B cell (primary cell): ENCODE data around the gene SYNPO. TPM values are rescaled to one million over a fixed set of nuclear protein-coding genes. Genes with fewer than 3 reads are reported as not detected.

Experiments used
- ATAC-seq: fragments of 200-7000 bp; cut with Tn5 transposase; one replicate; pipeline ENCODE4 v1.10.0; 2021; ENCODE audit warnings: low read depth, mild to moderate bottlenecking, moderate number of reproducible peaks, moderate library complexity
- CTCF ChIA-PET: fragments of 350-600 bp; sonication (Branson Sonifier 250); formaldehyde crosslinking; loops from one replicate; lab custom pipeline; 2021; ENCODE audit warnings: antibody characterized with exemption, inconsistent platforms; lab: Charles Lee
- POLR2A ChIA-PET: fragments of 350-600 bp; sonication (Branson Sonifier 250); formaldehyde crosslinking; loops from one replicate; lab custom pipeline; 2021; ENCODE audit warnings: antibody characterized with exemption; lab: Charles Lee
- DNase-seq: peaks from one replicate; pipeline ENCODE4 v3.0.0; 2013
- H2AFZ ChIP-seq: 2 replicates; pipeline ENCODE4 v1.6.1; 2012; ENCODE audit warnings: mild to moderate bottlenecking, low read depth, low read length; ENCODE audit not compliant: insufficient read depth, poor library complexity, severe bottlenecking
- H3K27ac ChIP-seq, 2 donors: 1 replicate in 1 of 2; 2 replicates in 1 of 2; pipeline ENCODE4 v1.5.1; 2012 to 2013; ENCODE audit warnings: low read length in 2 of 2, mild to moderate bottlenecking in 2 of 2, moderate library complexity in 1 of 2
- H3K27me3 ChIP-seq, 4 experiments: fragments of 200-600 bp in 1 of 4; sonication (generic) in 1 of 4; replicated peaks in 1 of 4; 1 replicate in 2 of 4; 2 replicates in 2 of 4; pipeline versions ENCODE4 v1.6.1 to v1.7.0; 2013 to 2016; ENCODE audit warnings: low read length in 3 of 4, mild to moderate bottlenecking in 2 of 4, mixed read lengths in 1 of 4, moderate library complexity in 1 of 4; ENCODE audit not compliant: insufficient read depth in 4 of 4, control insufficient read depth in 3 of 4; ENCODE audit errors: control extremely low read depth in 1 of 4
- H3K36me3 ChIP-seq, 2 experiments: replicated peaks in 1 of 2; 1 replicate in 1 of 2; 2 replicates in 1 of 2; pipeline versions ENCODE4 v1.6.1 to v1.7.1; 2013; ENCODE audit warnings: low read length in 1 of 2; ENCODE audit not compliant: insufficient read depth in 2 of 2, control insufficient read depth in 1 of 2; ENCODE audit errors: control extremely low read depth in 1 of 2, extremely low read depth in 1 of 2
- H3K4me1 ChIP-seq, 2 donors: fragments of 200-600 bp in 1 of 2; sonication (generic) in 1 of 2; 1 replicate in 1 of 2; 2 replicates in 1 of 2; pipeline versions ENCODE4 v1.5.1 to v1.6.1; 2013 to 2017; ENCODE audit warnings: low read length in 2 of 2; ENCODE audit not compliant: control insufficient read depth in 2 of 2, insufficient read depth in 2 of 2
- H3K4me2 ChIP-seq: replicated peaks from 2 replicates; pipeline ENCODE3; 2012; ENCODE audit warnings: mild to moderate bottlenecking, low read depth, low read length; ENCODE audit not compliant: poor library complexity, severe bottlenecking
- H3K4me3 ChIP-seq, 5 experiments: fragments of 200-600 bp in 1 of 5; sonication (generic) in 1 of 5; 1 replicate in 3 of 5; 2 replicates in 2 of 5; pipeline versions ENCODE4 v1.5.1 to v1.7.0; 2011 to 2016; ENCODE audit warnings: low read length in 4 of 5, mild to moderate bottlenecking in 4 of 5, low read depth in 2 of 5, control low read depth in 1 of 5, moderate library complexity in 1 of 5; ENCODE audit not compliant: insufficient read depth in 1 of 5; ENCODE audit errors: control extremely low read depth in 1 of 5, extremely low read depth in 1 of 5
- H3K79me2 ChIP-seq: fragments of 200-600 bp; sonication (generic); one replicate; pipeline ENCODE4 v1.6.0; 2016; ENCODE audit warnings: low read length; ENCODE audit not compliant: control insufficient read depth, insufficient read depth
- H3K9ac ChIP-seq: fragments of 200-600 bp; sonication (generic); 2 replicates; pipeline ENCODE4 v1.6.1; 2017; ENCODE audit warnings: mild to moderate bottlenecking, low read length, moderate library complexity
- H3K9me3 ChIP-seq, 3 donors: one replicate each; pipeline versions ENCODE4 v1.6.1 to v1.7.1; 2013; ENCODE audit warnings: low read length in 2 of 3; ENCODE audit not compliant: control insufficient read depth in 2 of 3, insufficient read depth in 1 of 3; ENCODE audit errors: control extremely low read depth in 1 of 3
- H4K20me1 ChIP-seq: 2 replicates; pipeline ENCODE4 v1.6.0; 2012; ENCODE audit warnings: mild to moderate bottlenecking, low read length; ENCODE audit not compliant: insufficient read depth, control insufficient read depth, poor library complexity, severe bottlenecking
- H3K27ac Mint-ChIP-seq: one replicate; pipeline ENCODE4 v1.8.0; 2021; ENCODE audit warnings: mixed read lengths
- H3K27me3 Mint-ChIP-seq: one replicate; pipeline ENCODE4 v1.8.0; 2021; ENCODE audit warnings: mixed read lengths
- H3K4me1 Mint-ChIP-seq: one replicate; pipeline ENCODE4 v1.8.0; 2021; ENCODE audit warnings: mixed read lengths
- H3K4me3 Mint-ChIP-seq: one replicate; pipeline ENCODE4 v1.8.0; 2021; ENCODE audit warnings: mixed read lengths
- H3K9me3 Mint-ChIP-seq: one replicate; pipeline ENCODE4 v1.8.0; 2022; ENCODE audit warnings: mixed read lengths; ENCODE audit not compliant: insufficient read depth
- EZH2 ChIP-seq: IDR thresholded peaks from 2 replicates; pipeline ENCODE4 v1.6.1; 2012; ENCODE audit warnings: borderline replicate concordance, low read depth, mild to moderate bottlenecking, moderate library complexity, low read length; ENCODE audit not compliant: insufficient read depth, poor library complexity, severe bottlenecking
- WGBS: methylation state at CpG from one replicate; pipeline ENCODE4 v1.1.5; 2013; ENCODE audit warnings: missing lambda C conversion rate; ENCODE audit not compliant: insufficient coverage; 5-methylcytosine and 5-hydroxymethylcytosine counted together
- intact Hi-C: fragments of 100-400 bp; cut with micrococcal nuclease; formaldehyde crosslinking; loops from one replicate; pipeline ENCODE4 v1.10.0; 2022
- polyA plus RNA-seq: library from polyadenylated mRNA; depleted of rRNA; stranded (reverse); fragments of >200 nt; gene quantifications from 2 replicates; pipeline ENCODE4 v1.2.3, GENCODE V29; 2012
- total RNA-seq, 2 donors: library from RNA; stranded (reverse); fragments of 120-200 nt in 1 of 2; gene quantifications; 1 replicate in 1 of 2; 2 replicates in 1 of 2; pipeline versions ENCODE4 v1.2.3 to v1.2.4, GENCODE V29; 2013 to 2022
- TF ChIP-seq, protein P1 (sequence below): fragments of 200-600 bp; IDR thresholded peaks from one replicate; pipeline ENCODE4 v1.8.0; 2022; ENCODE audit warnings: antibody characterized with exemption, mild to moderate bottlenecking

Gene SYNPO
- total and polyA plus RNA-seq, 2 donors (not counting 1 experiment from before 2014, with no cell fraction given), result 13.2 to 16.8 TPM

DNA sequence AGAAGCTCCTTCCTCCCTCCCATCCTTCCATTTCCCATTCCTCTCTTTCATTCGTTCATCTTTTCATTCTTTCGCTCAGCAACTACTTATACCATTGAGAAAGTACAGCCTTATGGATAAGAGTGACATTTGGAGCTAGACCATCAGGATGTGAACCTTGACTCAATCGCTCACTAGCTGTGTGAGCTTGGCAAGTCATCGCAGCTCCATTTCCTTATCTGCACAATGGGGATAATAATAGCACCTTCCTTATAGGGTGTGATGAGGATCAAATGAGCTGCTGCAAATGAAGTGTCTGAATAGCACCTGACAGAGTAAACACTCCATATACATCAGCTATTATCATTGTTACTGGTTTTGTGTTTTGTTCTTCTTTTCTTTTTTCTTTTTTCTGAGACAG lies 28.1 kb upstream of the SYNPO start:
- no peak overlapping the region for H3K27ac ChIP-seq
- H3K4me2 ChIP-seq, result no peak overlapping the region
- H3K9ac ChIP-seq, result no peak overlapping the region
- peaks cover 12% of the 10 kb centered on the region for H3K27me3 Mint-ChIP-seq
- H3K9me3 ChIP-seq, result no peaks in the 10 kb centered on the region
- DNase-seq (no peak), ATAC-seq (no peak)
- no peaks in the 10 kb centered on the region for H3K79me2 ChIP-seq
- no peak overlapping the region for H2AFZ ChIP-seq
- H3K4me3 ChIP-seq, result no peak overlapping the region
- H3K27ac Mint-ChIP-seq, result no peak overlapping the region
- ChIA-PET POLR2A (interaction anchor here (0.6 kb wide), 2 partner anchors 32 to 553 kb away, joined by 3 to 13 read pairs; no protein-coding TSS in a partner anchor), CTCF (interaction anchor here (0.8 to 1.2 kb wide), 3 partner anchors 16 to 51 kb away, joined by 3 to 4 read pairs (median 3); no protein-coding TSS in a partner anchor)
- TF ChIP-seq EZH2, result no peak
- TF ChIP-seq, protein P1, sequence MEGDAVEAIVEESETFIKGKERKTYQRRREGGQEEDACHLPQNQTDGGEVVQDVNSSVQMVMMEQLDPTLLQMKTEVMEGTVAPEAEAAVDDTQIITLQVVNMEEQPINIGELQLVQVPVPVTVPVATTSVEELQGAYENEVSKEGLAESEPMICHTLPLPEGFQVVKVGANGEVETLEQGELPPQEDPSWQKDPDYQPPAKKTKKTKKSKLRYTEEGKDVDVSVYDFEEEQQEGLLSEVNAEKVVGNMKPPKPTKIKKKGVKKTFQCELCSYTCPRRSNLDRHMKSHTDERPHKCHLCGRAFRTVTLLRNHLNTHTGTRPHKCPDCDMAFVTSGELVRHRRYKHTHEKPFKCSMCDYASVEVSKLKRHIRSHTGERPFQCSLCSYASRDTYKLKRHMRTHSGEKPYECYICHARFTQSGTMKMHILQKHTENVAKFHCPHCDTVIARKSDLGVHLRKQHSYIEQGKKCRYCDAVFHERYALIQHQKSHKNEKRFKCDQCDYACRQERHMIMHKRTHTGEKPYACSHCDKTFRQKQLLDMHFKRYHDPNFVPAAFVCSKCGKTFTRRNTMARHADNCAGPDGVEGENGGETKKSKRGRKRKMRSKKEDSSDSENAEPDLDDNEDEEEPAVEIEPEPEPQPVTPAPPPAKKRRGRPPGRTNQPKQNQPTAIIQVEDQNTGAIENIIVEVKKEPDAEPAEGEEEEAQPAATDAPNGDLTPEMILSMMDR, result no peak
- no peak overlapping the region for H3K4me3 Mint-ChIP-seq
- intact Hi-C loops, result no loop called here
- no peaks in the 10 kb centered on the region for H3K4me1 ChIP-seq
- no peaks in the 10 kb centered on the region for H3K27me3 ChIP-seq
- no CpG with 5 or more reads among the region's 4 CpGs for WGBS
- H4K20me1 ChIP-seq, result no peaks in the 10 kb centered on the region
- H3K9me3 Mint-ChIP-seq, result no peaks in the 10 kb centered on the region
- no peaks in the 10 kb centered on the region for H3K36me3 ChIP-seq
- peaks cover 2% of the 10 kb centered on the region for H3K4me1 Mint-ChIP-seq

- CTCF ChIA-PET, result interaction anchor here (1.2 kb wide), 1 partner anchor 31 kb away, joined by 4 read pairs; no protein-coding TSS in a partner anchor
Measured at GRCh38 chr5:150612905-150613670, 27.4 kb upstream of the SYNPO start.

More at GRCh38 chr5:150612905-150613670, 27.4 kb upstream of the SYNPO start:
- Mint-ChIP-seq H3K27ac (no peak overlapping the region), H3K4me3 (no peak overlapping the region), H3K4me1 (peaks cover 2% of the 10 kb centered on the region), H3K27me3 (peaks cover 12% of the 10 kb centered on the region), H3K9me3 (no peaks in the 10 kb centered on the region)
- H4K20me1 ChIP-seq, result no peaks in the 10 kb centered on the region
- H2AFZ ChIP-seq, result no peak overlapping the region
- WGBS, result 91% methylated on average over 4 of the region's 4 CpGs
- no peaks in the 10 kb centered on the region for H3K4me1 ChIP-seq
- ATAC-seq (no peak), DNase-seq (no peak)
- H3K79me2 ChIP-seq, result no peaks in the 10 kb centered on the region
- H3K4me2 ChIP-seq, result no peak overlapping the region
- H3K9me3 ChIP-seq, result no peaks in the 10 kb centered on the region
- POLR2A ChIA-PET, result interaction anchor here (0.6 kb wide), 1 partner anchor 552 kb away, joined by 3 read pairs; no protein-coding TSS in a partner anchor
- no peak for TF ChIP-seq EZH2
- TF ChIP-seq, protein P1, result no peak
- no peak overlapping the region for H3K27ac ChIP-seq
- H3K4me3 ChIP-seq, result no peak overlapping the region
- H3K9ac ChIP-seq, result no peak overlapping the region
- no peaks in the 10 kb centered on the region for H3K27me3 ChIP-seq
- H3K36me3 ChIP-seq, result no peaks in the 10 kb centered on the region
- intact Hi-C loops, result no loop called here
